Measurements from ENCODE around the gene KATNAL1. TPM values are rescaled to one million over a fixed set of nuclear protein-coding genes. Genes with fewer than 3 reads are reported as not detected.
A peak's percentile ranks its signal among the peaks of the same experiment; 100 is the strongest.

Gene KATNAL1
- total RNA-seq, 1 donor from 2014 or later = 30.4 TPM

DNA sequence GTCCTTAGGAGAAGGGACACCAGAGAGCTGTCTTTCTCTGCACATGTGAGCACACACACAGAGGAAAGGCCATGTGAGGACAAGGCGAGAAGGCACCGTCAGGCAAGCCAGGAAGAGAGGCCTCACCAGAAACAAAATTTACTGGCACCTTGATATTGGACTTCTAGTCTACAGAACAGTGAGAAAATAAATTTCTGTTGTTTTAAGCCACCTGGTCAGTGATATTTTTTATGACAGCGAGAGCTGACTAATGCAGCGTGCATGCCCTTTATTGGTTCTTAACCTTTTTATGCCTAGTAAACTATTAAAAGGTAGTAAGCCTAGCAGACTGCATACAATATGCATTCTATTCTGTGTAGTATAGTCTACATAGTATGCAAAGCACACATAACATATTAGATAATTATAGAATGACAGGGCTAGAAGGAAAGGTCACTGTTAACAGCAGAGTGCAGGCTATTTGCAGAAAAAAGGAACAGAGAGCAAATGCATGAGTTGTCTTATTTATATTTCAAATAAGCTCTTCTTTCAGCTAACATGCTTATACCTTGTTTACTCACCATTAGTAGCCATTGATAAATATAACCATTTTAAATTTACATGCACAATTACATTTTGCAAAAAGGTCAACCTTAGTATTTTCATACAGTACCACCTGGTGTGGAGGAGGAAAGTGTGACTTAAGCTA, 25.2 kb upstream of the KATNAL1 start:
- DNase-seq = no peak

- peak; percentile 28 for DNase-seq
Measured at GRCh38 chr13:30331331-30331771, 24.0 kb upstream of the KATNAL1 start.

GRCh38 chr13:30329009-30329585, 21.7 kb upstream of the KATNAL1 start:
- no peak for DNase-seq

DNA sequence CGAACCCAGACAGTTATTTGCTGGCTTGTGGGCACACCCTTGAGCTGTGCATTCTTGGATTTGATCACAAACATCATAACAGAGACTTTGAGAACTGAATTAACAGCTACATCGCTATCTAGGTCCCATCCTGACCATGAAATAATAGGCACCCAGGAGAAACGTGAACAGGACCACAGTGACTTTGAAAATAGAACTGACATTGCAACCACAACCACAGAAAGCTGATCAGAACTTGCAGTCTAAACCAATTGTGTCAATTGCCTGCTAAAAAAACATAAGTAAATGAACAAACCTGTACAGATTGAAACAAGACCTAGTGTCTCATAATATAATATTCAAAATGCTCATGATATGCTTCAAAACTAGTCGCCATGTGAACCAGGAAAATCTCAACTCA, 18.3 kb upstream of the KATNAL1 start:
- no peak for DNase-seq

GRCh38 chr13:30323524-30323923, 16.2 kb upstream of the KATNAL1 start:
- no peak for DNase-seq

- no peak for DNase-seq
Measured at GRCh38 chr13:30322428-30322827, 15.1 kb upstream of the KATNAL1 start.

DNA sequence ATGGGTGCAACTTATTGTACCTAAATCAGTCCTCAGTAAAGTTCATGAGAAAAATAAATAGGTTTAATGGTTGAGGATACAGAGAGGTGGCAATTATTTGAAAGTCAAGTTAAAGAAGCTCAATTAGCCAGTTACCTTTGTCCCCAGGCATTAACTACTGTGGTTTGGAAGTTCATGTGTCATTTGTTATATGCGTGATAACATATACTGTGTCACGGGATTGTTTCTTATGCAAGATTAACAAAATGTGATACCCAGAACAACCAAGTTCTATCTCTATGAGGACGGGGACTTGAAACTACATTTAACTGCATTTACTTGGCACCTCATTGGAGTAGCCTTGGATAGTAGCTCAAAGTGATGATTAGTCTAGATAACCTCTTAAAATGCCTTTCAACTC, 13.9 kb upstream of the KATNAL1 start:
- DNase-seq = no peak

DNA sequence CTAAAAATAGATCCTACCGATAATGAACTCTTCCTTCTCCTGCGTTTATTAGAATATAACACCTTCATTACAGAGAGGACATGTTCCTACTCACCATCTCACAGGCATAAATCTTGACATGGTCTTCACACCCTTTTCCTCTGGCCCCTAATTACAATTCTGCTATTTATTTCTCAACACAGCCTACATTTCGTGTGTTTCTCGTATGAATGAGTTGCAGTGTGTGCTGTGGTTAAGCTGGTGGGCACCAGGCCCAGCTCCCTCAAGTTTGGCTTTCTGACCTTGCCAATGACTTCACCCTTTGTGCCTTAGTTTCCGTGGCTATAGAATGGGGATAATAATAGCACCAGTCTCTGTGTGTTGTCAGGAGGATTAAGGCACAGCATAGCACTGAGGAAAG, 12.3 kb upstream of the KATNAL1 start:
- peak; percentile 37 for DNase-seq

- no peak for DNase-seq
Measured at GRCh38 chr13:30319130-30319529, 11.8 kb upstream of the KATNAL1 start.

DNA sequence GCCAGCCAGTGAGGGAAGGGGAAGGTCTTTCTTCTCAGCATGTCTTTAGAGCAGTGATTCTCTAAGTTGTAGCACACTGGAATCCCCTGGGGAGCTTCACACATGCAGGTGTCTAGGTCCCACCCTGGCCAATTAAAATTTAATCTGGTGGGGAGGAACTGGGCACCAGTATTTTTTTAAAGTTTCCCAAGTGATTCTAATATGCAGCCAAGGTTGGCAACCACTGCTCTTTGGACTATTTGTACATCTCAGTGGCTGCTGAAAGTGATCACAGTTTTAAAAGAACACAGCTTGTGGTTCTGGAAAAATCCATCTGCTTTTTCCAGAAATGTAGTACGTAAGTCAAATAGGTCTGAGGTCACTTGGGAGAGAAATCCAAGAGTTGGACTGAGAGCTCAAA, 10.7 kb upstream of the KATNAL1 start:
- no peak for DNase-seq

- DNase-seq = no peak
Measured at GRCh38 chr13:30314562-30314961, 7.2 kb upstream of the KATNAL1 start.

DNA sequence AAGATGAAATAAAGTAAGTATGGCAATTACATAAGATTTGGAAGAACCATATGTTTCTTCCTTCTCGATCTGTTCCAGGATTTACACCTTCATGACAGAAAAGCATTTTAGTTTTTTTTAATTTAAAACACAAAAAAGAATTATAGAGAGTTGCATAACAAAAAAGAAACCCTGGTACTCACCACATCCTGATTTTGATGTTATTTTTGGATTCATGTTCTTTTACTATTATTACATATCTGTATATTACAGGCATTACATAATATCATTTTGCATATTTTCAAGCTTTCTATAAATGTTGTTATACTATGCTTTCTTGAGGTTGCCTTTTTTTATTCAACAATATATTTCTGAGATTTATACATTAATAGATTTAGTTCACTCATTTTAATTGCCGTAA, 6.7 kb upstream of the KATNAL1 start:
- no peak for DNase-seq

DNA sequence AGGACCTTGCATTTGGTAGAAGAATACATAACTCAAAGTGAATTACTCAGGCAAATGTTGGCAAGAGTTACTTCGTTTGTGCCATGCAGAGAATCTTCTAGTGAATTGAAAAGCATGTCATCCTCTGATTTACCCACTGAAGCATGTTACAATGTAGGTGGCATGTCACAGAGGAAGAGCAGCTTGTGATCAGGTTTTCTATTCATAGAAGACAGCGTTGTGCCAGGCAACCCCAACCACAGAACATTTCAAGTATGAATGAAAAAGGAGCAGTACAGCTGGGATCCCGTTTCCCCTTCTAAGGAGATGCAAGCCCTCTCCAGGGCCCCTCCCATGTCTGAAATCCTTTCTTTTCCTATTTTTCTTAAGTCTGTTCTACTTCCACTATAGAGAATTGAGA, 6.0 kb upstream of the KATNAL1 start:
- no peak for DNase-seq

GRCh38 chr13:30312904-30313303, 5.6 kb upstream of the KATNAL1 start:
- DNase-seq = no peak

GRCh38 chr13:30308548-30308947, 1.2 kb upstream of the KATNAL1 start:
- DNase-seq = no peak

DNA sequence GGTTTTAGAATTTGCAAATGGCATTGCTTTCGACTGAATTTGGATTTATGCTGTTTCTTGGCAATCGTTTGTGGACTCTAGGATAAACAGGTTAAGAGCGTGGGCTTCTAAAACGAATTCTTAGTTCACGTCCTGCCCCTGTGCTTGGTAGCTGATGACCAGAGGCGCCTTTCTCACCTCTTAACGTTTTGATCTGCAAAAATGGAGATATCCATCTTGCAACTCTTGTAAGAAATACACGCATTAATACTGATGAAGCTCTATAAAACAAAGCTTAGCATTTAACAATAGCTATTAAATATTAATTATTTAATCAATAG, 580 bp upstream of the KATNAL1 start:
- no peak for DNase-seq

DNA sequence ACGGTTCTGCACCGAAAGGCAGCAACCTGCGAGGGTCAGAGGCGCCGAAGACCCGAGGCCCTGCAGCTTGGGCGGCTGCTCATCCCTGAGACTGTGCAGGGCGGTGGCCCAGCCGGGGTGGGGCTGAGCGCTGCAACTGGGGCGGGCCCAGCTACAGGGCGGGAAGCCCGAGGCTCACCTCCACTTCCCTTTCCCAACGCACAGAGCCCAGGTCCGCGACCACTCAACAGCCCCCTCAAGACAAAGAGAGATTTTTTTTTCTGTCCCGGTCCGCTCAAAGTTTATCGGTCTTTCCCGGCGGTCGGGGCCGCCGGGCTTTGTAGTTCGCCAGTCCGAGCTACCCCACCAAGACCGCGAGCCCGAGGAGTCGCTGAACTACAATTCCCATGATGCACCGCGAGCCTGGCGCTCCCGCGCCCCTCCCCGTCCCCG, 573 bp downstream of the KATNAL1 start:
- DNase-seq = peak; percentile 98

DNA sequence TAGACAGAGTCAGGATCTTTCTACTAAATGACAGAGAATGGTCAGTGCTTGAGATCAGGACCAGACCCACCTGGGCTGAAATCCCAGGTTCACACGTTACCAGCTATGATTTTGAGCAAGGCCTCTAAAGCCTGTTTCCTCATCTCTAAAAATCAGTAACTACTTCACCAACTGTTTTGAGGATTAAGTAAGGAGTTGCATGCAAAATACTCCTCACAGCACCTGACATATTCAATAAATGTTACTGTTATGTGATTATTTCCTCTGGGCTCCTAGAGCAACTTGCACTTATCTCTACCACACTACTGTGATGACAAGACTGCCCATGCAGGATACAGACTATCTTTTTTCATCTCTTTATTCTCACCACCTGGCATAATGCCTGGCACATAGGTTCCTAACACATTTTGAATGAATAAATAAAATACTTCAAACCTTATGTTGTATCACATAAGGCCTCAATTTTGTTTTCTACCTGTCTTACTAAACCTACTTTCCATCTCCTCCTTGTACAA, 1.8 kb downstream of the KATNAL1 start:
- DNase-seq = no peak

GRCh38 chr13:30303269-30303668, 4.1 kb downstream of the KATNAL1 start:
- DNase-seq = no peak

DNA sequence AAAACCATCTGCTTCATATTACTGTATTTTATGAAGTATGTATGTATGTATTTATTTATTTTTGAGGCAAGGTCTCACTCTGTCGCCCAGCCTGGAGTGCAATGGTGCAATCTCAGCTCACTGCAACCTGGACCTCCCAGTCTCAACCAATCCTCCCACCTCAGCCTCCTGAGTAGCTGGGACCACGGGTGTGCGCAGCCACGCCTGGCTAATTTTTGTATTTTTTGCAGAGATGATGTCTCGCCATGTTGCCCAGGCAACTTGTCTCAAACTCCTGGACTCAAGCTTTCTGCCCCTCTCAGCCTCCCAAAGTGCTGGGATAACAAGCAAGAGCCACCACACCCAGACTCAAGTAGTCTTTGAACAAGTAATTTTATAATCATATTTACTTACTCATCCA, 5.5 kb downstream of the KATNAL1 start:
- no peak for DNase-seq

GRCh38 chr13:30300596-30300995, 6.8 kb downstream of the KATNAL1 start:
- DNase-seq = no peak

GRCh38 chr13:30299786-30300185, 7.6 kb downstream of the KATNAL1 start:
- DNase-seq = no peak

DNA sequence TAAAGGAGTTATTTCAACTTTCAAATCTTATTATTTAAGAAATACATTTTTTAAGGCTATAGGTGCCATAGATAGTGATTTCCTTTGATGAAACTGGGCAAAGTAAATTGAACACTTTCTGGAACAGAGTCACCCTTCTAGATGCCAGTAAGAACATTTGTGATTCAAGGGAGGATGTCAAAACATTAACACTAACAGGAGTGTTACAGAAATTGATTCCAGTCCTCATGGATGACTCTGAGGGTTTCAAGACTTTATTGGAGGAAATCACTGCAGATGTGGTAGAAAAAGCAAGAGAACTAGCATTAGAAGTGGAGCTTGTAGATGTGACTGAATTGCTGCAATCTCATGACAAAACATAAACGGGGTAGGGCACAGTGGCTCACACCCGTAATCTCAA, 12.2 kb downstream of the KATNAL1 start:
- DNase-seq = no peak

DNA sequence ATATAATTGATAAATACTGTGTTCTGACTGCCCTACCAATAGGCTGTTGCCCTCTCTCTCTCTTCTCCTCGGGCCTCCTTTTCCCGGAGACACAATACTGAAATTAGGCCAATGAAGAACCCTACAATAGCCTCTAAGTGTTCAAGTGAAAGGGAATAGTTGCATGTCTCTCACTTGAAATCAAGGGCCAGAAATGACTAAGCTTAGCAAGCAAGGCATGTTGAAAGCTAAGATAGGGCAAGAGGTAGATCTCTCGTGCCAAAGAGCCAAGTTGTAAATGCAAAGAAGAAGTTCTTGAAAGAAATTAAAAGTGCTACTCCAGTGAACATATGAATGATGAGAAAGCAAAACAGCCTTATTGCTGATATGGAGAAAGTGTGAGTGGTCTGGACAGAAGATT, 13.3 kb downstream of the KATNAL1 start:
- no peak for DNase-seq
